ENCODE data around the gene SF3B1.
"Not testable (repeated sequence)": the region's sequence is repeated elsewhere in the genome, so short reads cannot be mapped to it uniquely, and the experiment has no call there.

SF3B1 gene

GRCh38 chr2:197378086-197378485 is 56.7 kb downstream of the SF3B1 start:
- no peak for DNase-seq

DNA sequence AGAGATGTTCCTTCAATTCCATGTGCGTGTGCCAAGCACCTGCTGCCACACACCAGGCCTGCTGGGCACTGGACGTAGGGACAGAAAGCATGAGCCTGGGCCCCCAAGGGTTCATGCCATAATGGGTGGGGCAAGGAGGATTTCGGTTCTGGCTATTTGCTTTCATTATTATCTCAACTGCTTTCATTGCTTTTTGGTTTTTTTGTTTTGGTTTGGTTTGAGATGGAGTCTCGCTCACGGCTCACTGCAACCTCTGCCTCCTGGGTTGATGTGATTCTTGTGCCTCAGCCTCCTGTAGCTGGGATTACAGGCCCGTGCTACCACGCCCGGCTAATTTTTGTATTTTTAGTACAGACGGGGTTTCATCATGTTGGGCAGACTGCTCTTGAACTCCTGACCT is 57.2 kb downstream of the SF3B1 start:
- DNase-seq, result no peak

DNA sequence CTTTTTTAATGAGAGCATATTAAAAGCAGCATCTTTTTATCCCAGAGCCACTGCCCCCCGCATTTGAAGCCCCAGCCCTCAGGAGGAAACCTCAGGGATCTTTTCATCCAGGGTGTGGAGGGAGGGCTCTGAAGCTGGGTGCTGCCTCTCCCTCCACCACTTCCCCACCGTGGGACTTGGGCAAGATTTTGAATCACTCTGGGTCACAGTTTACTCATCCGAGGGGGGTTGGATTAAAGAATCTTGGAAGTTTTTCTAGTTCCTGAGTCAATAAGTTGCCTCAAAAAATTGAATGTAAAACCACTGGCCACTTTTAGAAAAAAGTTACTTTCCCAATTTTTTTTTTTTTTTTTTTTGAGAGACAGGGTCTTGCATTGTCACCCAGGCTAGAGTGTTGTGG is 62.2 kb downstream of the SF3B1 start:
- DNase-seq, result peak; percentile 22 to 49

DNA sequence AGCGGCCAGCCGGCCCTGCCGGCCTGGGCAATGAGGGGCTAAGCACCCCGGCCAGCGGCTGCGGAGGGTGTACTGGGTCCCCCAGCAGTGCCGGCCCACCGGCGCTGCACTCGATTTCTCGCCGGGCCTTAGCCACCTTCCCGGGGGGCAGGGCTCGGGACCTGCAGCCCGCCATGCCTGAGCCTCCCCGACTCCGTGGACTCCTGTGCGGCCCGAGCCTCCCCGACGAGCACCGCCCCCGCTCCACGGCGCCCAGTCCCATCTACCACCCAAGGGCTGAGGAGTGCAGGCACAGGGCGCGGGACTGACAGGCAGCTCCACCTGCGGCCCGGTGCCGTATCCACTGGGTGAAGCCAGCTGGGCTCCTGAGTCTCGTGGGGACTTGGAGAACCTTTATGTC is 64.2 kb downstream of the SF3B1 start:
- not testable (repeated sequence) for DNase-seq

GRCh38 chr2:197369933-197370320 is 64.9 kb downstream of the SF3B1 start:
- DNase-seq, result no peak

DNA sequence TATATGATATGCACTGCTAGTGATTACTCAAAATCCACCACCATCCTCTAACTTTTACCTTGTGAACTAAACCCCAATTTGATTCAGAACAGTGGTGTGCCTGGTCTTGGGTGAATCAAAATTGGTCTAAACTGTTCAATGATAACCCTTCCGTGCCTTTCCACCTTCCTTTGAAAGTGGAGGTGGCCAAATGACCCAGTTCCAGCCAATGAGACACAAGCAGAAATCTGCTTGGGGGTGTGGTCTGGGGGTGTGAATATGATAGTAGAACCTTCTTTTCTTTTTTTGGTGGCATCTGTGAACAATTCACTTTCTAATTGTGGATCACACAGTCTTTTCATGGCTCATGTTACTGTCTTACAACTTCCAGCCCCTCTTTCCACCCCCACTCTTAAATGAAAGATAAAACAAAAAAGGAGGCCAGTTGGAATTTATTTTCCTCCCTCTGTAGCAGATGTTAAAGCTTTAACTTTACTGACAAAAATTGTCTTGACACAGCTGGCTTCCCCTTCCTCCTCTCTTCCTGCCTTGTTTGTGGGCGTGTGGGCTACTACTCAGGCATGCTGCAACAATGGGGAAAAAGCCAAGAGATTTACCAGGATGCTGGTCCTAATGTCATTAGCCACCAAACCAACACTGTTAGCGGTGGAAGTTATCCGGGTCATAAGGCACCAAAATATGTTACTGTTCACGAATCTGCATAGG is 65.4 kb downstream of the SF3B1 start:
- DNase-seq, result peak; percentile 53

- DNase-seq, result no peak
These were observed 66.4 kb downstream of the SF3B1 start for GRCh38 chr2:197368412-197368811.

DNA sequence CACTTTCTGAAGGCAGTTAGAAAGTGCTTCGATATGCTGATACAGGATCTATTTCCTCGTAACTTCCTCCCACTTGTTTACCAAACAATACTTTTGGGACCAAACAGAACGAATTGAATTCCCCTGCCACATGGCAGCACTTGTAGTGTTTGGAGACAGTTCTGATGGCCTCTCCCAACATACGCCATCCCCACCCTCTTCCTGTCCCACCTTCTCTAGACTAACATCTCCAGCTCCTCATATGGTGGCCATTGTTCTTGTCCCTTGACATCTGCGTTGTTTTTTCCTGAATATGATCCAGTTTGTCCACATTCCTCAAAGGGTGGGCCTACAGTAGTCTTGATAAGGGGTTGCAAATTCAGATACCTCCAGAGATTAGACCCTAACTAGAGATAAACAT is 70.8 kb downstream of the SF3B1 start:
- DNase-seq, result no peak

DNA sequence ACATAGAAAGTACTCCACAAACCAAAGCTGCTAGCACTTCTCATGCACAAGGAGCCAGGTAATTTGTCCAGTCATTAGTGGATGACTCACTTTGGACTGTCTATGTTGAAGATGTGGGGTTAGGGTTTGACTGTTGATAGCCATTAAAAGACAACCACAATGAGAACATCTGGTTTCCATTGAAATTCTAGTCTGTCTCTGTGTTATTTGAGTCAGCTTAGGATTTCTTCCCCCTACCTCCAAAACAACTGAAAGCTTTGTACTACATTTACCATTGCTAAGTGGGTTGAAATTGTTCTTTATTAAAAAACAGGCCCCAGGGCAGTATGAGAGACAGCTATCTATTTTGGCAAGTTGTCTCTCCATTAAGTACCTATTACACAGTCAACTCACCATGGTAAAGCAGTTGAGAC is 74.1 kb downstream of the SF3B1 start:
- no peak for DNase-seq

- DNase-seq, result no peak
These were observed 75.0 kb downstream of the SF3B1 start for GRCh38 chr2:197359859-197360258.

GRCh38 chr2:197358931-197359330 is 75.9 kb downstream of the SF3B1 start:
- DNase-seq, result no peak

- DNase-seq, result no peak
These were observed 76.8 kb downstream of the SF3B1 start for GRCh38 chr2:197357986-197358385.

DNA sequence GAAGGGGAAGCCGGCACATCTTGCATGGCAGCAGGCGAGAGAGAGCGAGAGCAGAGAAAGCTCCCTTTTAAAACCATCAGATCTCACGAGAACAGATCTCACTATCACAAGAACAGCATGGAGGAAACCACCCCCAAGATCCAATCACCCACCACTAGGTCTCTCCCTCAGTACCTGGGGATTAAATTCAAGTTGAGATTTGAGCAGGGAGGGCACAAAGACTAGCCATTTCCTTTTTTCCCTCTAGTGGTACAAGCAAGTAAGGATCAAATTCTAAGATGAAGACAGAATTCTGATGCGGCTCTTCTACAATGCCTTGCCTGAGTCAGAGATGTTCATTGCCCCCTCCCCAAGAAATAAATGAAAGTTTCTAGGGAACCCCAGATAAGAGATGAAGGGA is 78.7 kb downstream of the SF3B1 start:
- no peak for DNase-seq

DNA sequence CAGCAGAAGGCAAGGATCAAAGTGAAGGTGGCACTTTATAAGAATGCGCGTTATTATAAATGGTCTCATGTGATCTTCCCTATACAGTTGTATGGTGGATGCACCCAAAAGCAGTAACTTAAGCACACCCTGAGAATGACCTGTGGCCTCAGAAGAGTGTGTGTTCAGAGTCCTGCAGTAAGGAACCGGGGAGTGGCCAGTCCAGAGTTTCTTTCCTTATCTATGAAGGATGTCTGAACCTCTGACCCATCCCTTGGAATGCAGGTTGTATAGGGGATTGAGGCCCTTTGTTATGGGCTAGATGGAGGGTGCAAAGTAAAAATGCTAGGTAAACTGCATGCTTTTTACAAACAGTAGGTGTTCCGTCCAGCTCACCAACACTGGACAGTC is 80.7 kb downstream of the SF3B1 start:
- DNase-seq, result no peak

- DNase-seq, result no peak
These were observed 81.2 kb downstream of the SF3B1 start for GRCh38 chr2:197353393-197354168.

DNA sequence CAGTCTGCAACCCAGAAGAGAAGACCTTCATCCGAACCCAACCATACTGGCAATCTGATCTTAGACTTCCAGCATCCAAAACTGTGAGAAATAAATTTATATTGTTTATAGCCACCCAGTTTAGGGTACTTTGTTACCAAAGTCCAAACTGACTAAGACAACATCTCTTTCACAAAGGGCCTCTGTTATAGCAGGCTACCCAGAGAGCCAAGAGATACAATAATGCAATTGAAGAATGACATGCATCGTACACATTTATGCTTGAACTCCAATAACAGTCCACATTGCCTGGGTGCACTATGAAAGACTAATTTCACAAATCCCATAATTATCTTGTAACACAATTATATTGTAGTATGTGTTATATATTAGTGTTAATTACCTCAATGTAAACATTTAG is 85.1 kb downstream of the SF3B1 start:
- DNase-seq, result no peak

- DNase-seq, result peak; percentile 17
These were observed 86.0 kb downstream of the SF3B1 start for GRCh38 chr2:197348721-197349360.

DNA sequence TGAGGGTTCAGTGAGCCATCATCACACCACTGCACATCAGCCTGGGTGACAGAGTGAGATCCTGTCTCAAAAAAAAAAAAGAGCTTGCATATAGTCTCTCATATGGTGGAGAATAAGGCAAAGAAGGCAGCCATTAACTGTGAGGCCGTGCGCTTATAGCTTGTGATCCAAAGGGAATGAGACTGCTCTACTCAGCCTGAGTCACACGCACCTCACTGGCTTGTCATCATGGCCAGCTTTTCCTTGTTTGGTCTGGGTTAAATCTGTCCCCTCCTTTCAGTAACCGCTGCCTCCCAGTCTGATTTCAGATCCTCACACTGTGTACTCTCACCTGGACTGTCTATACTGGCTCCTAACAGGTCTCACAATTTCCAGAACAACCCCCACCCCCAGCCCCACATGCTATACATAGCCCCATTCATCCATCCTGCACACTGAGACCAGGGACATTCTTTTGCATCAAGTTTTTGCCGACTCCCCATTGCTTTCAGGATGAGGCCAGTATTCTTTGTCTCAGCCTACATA is 88.9 kb downstream of the SF3B1 start:
- DNase-seq, result no peak

DNA sequence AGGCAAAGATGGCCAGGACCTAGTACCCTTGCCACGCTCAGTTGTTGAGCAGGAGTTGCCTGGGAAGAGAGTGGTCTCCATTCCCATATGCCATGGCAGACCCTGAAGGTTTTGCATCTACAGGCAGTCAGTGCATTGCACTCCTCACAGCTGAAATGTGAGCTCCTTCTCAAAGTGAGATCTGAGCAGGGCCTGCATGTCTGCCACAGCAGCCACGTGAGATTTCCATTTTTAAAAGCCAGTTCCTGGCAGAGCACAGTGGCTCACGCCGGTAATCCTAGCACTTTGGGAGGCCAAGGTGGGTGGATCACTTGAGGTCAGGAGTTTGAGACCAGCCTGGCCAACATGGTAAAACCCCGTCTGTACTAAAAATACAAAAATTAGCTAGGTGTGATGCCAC is 90.9 kb downstream of the SF3B1 start:
- not testable (repeated sequence) for DNase-seq

DNA sequence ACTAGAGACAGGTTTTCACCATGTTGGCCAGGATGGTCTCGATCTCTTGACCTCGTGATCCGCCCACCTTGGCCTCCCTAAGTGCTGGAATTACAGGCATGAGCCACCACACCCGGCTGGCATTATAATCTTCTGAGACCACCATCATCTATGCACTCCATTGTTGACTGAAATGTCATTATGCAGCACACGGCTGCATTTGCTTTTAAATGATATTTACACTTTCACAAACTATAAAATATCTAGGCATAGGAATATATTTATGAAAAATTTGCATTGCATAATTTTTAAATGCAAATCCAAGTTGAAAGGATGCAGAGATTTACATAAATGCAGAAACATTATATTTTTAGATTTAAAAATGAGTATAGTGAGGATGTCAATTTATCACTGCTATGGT is 94.2 kb downstream of the SF3B1 start:
- DNase-seq, result no peak

All from inflammatory macrophage treated with lipopolysaccharide for 1 hour (primary cell).